ENCODE results near the gene FLNB.

Gene FLNB

GRCh38 chr3:58197588-58197987, 189.4 kb downstream of the FLNB start:
- Histone ChIP-seq H3K9me3 (replicated peaks; ENCODE audit: insufficient read depth, low read length) (no peaks in the 10 kb centered on the region), H3K79me2 (ENCODE audit: low read length) (no peaks in the 10 kb centered on the region), H4K20me1 (ENCODE audit: insufficient read depth, low read length) (no peaks in the 10 kb centered on the region), H3K4me3 (ENCODE audit: low read length) (no peak overlapping the region), H3K4me1 (ENCODE audit: low read length) (peaks cover 7% of the 10 kb centered on the region), H2AFZ (ENCODE audit: low read length) (no peak overlapping the region), H3F3A (ENCODE audit: insufficient read depth, low read length) (no peaks in the 10 kb centered on the region), H3K27me3 (replicated peaks; ENCODE audit: insufficient read depth, low read length) (no peaks in the 10 kb centered on the region), H3K27ac (ENCODE audit: low read length) (no peak overlapping the region), H3K9me2 (replicated peaks; ENCODE audit: insufficient read depth, low read length) (no peaks in the 10 kb centered on the region), H3K4me2 (ENCODE audit: low read depth, low read length) (no peak overlapping the region), H3K36me3 (replicated peaks; ENCODE audit: insufficient read depth, low read length) (no peaks in the 10 kb centered on the region), H3K9ac (ENCODE audit: low read length) (no peak overlapping the region)
- DNase-seq: no peak
- TF ChIP-seq EZH2phosphoT487 (IDR thresholded peaks at IDR 0.05; ENCODE audit: low read length) (no peak), CTCF (IDR thresholded peaks at IDR 0.05; ENCODE audit: low read length) (no peak), EZH2 (optimal IDR thresholded peaks at IDR 0.05; ENCODE audit: low read depth, low read length) (no peak)

- Histone ChIP-seq H3F3A (ENCODE audit: insufficient read depth, low read length) (no peaks in the 10 kb centered on the region), H3K9me3 (replicated peaks; ENCODE audit: insufficient read depth, low read length) (no peaks in the 10 kb centered on the region), H3K9ac (ENCODE audit: low read length) (no peak overlapping the region), H3K4me3 (ENCODE audit: low read length) (no peak overlapping the region), H3K27ac (ENCODE audit: low read length) (no peak overlapping the region), H3K27me3 (replicated peaks; ENCODE audit: insufficient read depth, low read length) (no peaks in the 10 kb centered on the region), H3K79me2 (ENCODE audit: low read length) (no peaks in the 10 kb centered on the region), H3K9me2 (replicated peaks; ENCODE audit: insufficient read depth, low read length) (no peaks in the 10 kb centered on the region), H4K20me1 (ENCODE audit: insufficient read depth, low read length) (no peaks in the 10 kb centered on the region), H3K4me1 (ENCODE audit: low read length) (peaks cover 7% of the 10 kb centered on the region), H2AFZ (ENCODE audit: low read length) (no peak overlapping the region), H3K36me3 (replicated peaks; ENCODE audit: insufficient read depth, low read length) (no peaks in the 10 kb centered on the region), H3K4me2 (ENCODE audit: low read depth, low read length) (no peak overlapping the region)
- TF ChIP-seq CTCF (IDR thresholded peaks at IDR 0.05; ENCODE audit: low read length): no peak
- TF ChIP-seq EZH2 (optimal IDR thresholded peaks at IDR 0.05; ENCODE audit: low read depth, low read length): no peak
- TF ChIP-seq EZH2phosphoT487 (IDR thresholded peaks at IDR 0.05; ENCODE audit: low read length): no peak
- no peak for DNase-seq
These were observed 190.1 kb downstream of the FLNB start for GRCh38 chr3:58198362-58198761.

- H4K20me1 ChIP-seq (ENCODE audit: insufficient read depth, low read length): no peaks in the 10 kb centered on the region
- H3F3A ChIP-seq (ENCODE audit: insufficient read depth, low read length): no peaks in the 10 kb centered on the region
- peaks cover 7% of the 10 kb centered on the region for H3K4me1 ChIP-seq (ENCODE audit: low read length)
- H3K36me3 ChIP-seq (replicated peaks; ENCODE audit: insufficient read depth, low read length): no peaks in the 10 kb centered on the region
- TF ChIP-seq EZH2 (optimal IDR thresholded peaks at IDR 0.05; ENCODE audit: low read depth, low read length) (no peak), EZH2phosphoT487 (IDR thresholded peaks at IDR 0.05; ENCODE audit: low read length) (no peak), CTCF (IDR thresholded peaks at IDR 0.05; ENCODE audit: low read length) (no peak)
- no peak for DNase-seq
- no peak overlapping the region for H2AFZ ChIP-seq (ENCODE audit: low read length)
- no peak overlapping the region for H3K27ac ChIP-seq (ENCODE audit: low read length)
- H3K4me2 ChIP-seq (ENCODE audit: low read depth, low read length): no peak overlapping the region
- no peaks in the 10 kb centered on the region for H3K27me3 ChIP-seq (replicated peaks; ENCODE audit: insufficient read depth, low read length)
- H3K4me3 ChIP-seq (ENCODE audit: low read length): no peak overlapping the region
- H3K9me2 ChIP-seq (replicated peaks; ENCODE audit: insufficient read depth, low read length): no peaks in the 10 kb centered on the region
- H3K9me3 ChIP-seq (replicated peaks; ENCODE audit: insufficient read depth, low read length): no peaks in the 10 kb centered on the region
- no peak overlapping the region for H3K9ac ChIP-seq (ENCODE audit: low read length)
- H3K79me2 ChIP-seq (ENCODE audit: low read length): no peaks in the 10 kb centered on the region
These were observed 190.6 kb downstream of the FLNB start for GRCh38 chr3:58198804-58199203.
